GM13977 (cell line): ENCODE data around the gene VARS2.
A peak's percentile ranks its signal among the peaks of the same experiment; 100 is the strongest.

ENCODE experiments used
- DNase-seq: peaks from one replicate; pipeline ENCODE4 v3.0.0; 2012; ENCODE audit warnings: low spot score
- in situ Hi-C: fragments of 300-500 bp; cut with MboI; formaldehyde crosslinking; loops from one replicate; pipeline ENCODE4 v1.12.0; 2022; ENCODE audit warnings: low sequenced_read_pairs, low pct_unique_long_range_greater_than_20kb, mixed read lengths, inconsistent platforms; ENCODE audit not compliant: unreplicated experiment
- TF ChIP-seq, protein P1 (sequence below): IDR thresholded peaks from 2 replicates; pipeline ENCODE4 v1.5.1; 2012; ENCODE audit warnings: mild to moderate bottlenecking, control low read depth; ENCODE audit not compliant: insufficient read depth; ENCODE audit errors: extremely low read depth, missing control alignments

The VARS2 gene

DNA sequence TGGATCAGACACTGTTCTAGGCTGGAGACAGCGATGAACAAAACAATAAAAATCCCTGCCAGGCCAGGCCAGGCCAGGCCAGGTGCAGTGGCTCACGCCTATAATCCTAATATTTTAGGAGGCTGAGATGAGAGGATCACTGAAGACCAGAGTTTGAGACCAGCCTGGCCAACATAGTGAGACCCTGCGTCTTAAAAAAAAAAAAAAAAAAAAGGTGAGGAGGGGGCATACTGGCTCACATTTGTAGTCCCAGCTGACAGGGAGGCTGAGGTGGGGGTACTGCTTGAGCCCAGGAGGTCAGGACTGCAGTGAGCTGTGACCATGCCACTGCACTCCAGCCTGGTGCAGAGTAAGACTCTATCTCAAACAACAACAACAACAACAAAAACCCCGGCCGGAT lies 31.2 kb downstream of the VARS2 start:
- in situ Hi-C loops = no loop called here
- TF ChIP-seq, protein P1, sequence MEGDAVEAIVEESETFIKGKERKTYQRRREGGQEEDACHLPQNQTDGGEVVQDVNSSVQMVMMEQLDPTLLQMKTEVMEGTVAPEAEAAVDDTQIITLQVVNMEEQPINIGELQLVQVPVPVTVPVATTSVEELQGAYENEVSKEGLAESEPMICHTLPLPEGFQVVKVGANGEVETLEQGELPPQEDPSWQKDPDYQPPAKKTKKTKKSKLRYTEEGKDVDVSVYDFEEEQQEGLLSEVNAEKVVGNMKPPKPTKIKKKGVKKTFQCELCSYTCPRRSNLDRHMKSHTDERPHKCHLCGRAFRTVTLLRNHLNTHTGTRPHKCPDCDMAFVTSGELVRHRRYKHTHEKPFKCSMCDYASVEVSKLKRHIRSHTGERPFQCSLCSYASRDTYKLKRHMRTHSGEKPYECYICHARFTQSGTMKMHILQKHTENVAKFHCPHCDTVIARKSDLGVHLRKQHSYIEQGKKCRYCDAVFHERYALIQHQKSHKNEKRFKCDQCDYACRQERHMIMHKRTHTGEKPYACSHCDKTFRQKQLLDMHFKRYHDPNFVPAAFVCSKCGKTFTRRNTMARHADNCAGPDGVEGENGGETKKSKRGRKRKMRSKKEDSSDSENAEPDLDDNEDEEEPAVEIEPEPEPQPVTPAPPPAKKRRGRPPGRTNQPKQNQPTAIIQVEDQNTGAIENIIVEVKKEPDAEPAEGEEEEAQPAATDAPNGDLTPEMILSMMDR = no peak
- no peak for DNase-seq

DNA sequence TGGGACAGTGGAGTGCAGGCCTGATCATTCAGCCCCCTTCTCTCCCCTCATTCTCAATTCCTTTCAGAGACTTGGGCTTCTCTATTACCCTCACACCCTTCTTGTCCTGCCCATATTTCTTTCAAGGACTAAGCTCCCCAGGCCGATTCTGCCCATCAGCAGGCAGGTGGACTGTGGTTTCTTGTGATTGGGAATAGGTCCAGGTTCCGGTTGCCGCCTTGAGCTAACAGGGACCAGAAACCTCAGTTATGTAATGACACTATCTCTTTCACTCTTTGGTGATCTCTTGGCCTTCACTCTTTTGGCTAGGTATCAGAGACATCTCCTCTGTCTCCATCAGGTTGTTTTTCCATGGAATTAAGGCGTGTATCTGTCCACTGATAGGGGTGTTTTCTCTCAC lies 33.2 kb downstream of the VARS2 start:
- TF ChIP-seq, protein P1 = no peak
- in situ Hi-C loops = no loop called here
- DNase-seq = no peak

DNA sequence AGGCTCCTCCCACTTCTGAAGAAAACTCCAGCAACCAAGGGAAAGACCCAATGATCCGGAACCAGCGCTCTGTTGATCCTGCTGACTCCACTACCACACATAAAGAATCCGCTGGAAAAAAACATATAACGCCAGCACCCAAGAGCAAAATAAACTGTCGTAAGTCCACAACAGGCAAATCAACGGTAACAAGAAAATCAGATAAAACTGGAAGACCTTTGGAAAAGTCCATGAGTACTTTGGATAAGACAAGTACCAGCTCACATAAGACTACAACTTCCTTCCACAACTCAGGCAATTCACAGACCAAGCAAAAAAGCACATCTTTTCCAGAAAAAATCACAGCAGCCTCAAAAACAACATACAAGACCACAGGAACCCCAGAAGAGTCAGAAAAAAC lies 34.8 kb downstream of the VARS2 start:
- in situ Hi-C loops = no loop called here
- TF ChIP-seq, protein P1 = no peak
- no peak for DNase-seq

DNA sequence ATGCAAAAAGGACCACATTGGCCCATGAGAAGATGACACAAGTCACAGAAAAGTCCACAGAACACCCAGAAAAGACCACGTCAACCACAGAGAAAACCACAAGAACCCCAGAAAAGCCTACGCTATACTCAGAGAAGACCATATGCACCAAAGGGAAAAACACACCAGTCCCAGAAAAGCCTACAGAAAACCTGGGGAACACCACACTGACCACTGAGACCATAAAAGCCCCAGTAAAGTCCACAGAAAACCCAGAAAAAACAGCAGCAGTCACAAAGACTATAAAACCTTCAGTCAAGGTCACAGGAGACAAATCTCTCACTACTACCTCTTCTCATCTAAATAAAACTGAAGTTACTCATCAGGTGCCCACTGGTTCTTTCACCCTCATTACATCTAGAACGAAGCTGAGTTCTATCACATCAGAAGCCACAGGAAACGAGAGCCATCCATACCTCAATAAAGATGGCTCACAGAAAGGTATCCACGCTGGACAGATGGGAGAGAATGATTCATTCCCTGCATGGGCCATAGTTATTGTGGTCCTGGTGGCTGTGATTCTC lies 38.0 kb downstream of the VARS2 start:
- TF ChIP-seq, protein P1 = no peak
- in situ Hi-C loops = no loop called here
- peak; percentile 41 for DNase-seq

DNA sequence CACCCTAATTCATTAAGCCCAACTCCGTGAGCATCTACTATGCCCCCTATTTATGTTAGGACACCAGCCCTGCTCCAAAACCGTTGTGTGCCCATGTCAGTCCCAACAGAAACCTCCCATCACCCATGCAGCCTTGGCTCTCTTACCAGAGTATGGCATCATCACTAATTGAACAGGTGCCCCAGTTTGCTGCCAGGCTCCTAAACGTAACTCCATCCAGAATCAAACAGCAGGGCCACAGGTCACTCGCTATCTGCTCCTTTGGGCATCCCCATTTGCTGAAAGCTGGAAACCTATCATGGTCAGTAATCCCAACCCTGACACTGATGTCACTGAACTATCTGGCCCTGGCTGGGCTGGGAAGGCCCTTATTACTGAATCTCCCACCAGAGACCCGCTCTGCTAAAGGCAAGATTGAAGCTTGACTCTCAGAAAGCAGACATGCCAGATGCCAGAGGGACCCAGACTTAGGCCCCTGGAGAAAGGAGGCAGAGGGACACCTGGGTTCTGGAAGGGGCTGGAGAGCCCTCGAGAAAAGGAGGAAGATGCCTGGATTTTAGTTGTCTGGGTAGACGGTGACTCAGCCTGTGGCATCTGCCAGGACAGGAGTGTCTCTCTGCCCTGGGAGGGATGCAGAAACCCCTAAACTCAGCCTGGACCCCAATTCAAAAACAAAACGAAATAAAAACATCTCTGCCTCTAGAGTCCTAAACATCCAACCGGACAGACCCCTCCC lies 40.8 kb downstream of the VARS2 start:
- TF ChIP-seq, protein P1 = no peak
- no peak for DNase-seq
- in situ Hi-C loops = no loop called here

DNA sequence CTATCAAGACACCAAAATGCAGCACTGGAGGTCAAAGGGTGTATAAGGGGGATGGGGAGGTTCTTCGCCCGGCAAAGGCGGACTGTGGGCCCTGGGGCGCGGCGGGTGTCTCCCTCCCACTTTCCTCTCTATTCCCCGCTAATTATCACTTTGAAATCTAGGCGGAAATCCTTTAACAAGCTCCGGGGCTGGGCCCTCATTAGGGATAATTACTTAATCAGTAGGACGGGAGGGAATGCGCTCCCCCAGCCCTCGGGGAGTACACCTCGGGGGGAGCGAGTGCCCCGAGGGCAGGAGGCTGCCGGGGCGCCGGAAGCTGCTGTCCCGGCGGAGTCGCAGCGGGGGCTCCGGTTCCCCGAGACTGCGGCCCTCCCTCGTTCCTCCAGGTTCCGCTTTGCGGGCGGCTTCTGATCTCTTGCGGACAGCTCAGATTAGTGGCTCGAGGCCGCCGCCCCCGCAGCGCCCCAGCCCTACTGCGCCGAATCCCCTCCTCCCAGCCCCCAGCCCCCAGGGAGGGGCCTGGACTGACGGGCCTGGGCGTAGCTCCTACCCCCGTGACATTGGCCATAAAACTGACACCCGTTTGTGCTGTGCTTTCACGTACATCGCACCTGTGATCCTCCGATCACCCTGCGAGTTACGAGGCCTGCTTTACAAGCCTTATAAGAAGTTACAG lies 41.5 kb downstream of the VARS2 start:
- in situ Hi-C loops = no loop called here
- TF ChIP-seq, protein P1 = no peak
- DNase-seq = peak; percentile 74
